Spinal cord (tissue), 10 donors: ENCODE results near the gene IDH3G. TPM values are rescaled to one million over a fixed set of nuclear protein-coding genes. Genes with fewer than 3 reads are reported as not detected.

Experiments
- DNase-seq, 6 donors: peaks; one replicate each; pipeline versions ENCODE4 v3.0.0 to v3.0.0-alpha.2; 2013 to 2015; ENCODE audit warnings: low spot score in 6 of 6, low read depth in 4 of 6
- H3K27ac ChIP-seq: one replicate; pipeline ENCODE4 v1.5.1; 2013; ENCODE audit warnings: low read depth, low read length, control low read depth
- H3K27me3 ChIP-seq: one replicate; pipeline ENCODE4 v1.6.1; 2013; ENCODE audit warnings: low read length; ENCODE audit not compliant: control insufficient read depth, insufficient read depth
- H3K36me3 ChIP-seq: one replicate; pipeline ENCODE4 v1.6.1; 2013; ENCODE audit warnings: low read length; ENCODE audit not compliant: control insufficient read depth, insufficient read depth
- H3K4me1 ChIP-seq: one replicate; pipeline ENCODE4 v1.6.1; 2013; ENCODE audit warnings: low read length; ENCODE audit not compliant: control insufficient read depth, insufficient read depth
- H3K4me3 ChIP-seq: one replicate; pipeline ENCODE4 v1.5.1; 2013; ENCODE audit warnings: low read depth, low read length, control low read depth
- H3K9me3 ChIP-seq: one replicate; pipeline ENCODE4 v1.6.1; 2013; ENCODE audit warnings: low read length; ENCODE audit not compliant: control insufficient read depth, insufficient read depth
- WGBS: methylation state at CpG from one replicate; pipeline ENCODE4 v1.1.5; 2013; ENCODE audit warnings: missing lambda C conversion rate; ENCODE audit not compliant: insufficient coverage; 5-methylcytosine and 5-hydroxymethylcytosine counted together
- polyA plus RNA-seq, 2 donors: library from polyadenylated mRNA; unstranded; fragments of 120-200 nt; gene quantifications; one replicate each; pipeline ENCODE4 v1.2.1, GENCODE V29; 2013; ENCODE audit not compliant: insufficient read length in 2 of 2
- total RNA-seq, 2 donors: library from RNA; depleted of rRNA in 1 of 2; stranded (reverse); fragments of 120-200 nt in 1 of 2; fragments of >200 nt in 1 of 2; gene quantifications; one replicate each; pipeline versions ENCODE4 v1.2.3 to v1.2.4, GENCODE V29; 2013 to 2014
- donor health status: healthy.

IDH3G gene
- total and polyA plus RNA-seq, 4 donors: 36.3 to 138 (median 90.4) TPM

DNA sequence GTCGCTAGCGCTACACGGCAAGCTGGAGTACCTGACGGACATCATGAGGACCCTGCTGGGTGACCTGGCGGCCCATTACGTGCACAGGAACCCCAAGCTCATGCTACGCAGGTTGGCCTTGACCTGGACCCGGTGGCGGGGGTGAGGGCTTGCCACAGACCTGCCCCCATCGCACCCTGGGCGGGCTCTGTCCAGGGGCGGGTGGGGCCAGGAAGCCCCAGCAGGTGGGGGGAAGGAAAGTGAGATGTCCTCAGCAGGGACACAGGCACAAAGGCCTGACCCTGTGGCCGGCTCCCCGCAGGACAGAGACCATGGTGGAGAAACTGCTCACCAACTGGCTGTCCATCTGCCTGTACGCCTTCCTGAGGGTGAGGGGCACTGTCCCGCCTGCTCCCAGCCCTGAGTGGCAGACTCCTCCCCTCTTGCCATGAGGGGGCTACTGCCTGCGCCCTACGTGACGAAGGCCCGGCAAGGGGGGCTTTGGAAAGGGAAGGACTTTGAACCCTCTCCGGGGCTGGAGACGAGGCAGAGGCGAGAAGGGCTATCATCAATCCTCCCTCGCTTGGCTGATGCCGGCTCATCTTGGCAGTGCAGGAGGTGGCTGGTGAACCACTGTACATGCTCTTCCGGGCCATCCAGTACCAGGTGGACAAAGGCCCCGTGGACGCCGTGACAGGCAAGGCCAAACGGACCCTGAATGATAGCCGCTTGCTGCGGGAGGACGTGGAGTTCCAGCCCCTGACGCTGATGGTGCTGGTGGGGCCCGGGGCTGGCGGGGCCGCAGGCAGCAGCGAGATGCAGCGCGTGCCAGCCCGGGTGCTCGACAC, 18.7 kb downstream of the IDH3G start:
- Histone ChIP-seq H3K4me1 (peaks cover 14% of the 10 kb centered on the region), H3K36me3 (peaks cover 82% of the 10 kb centered on the region), H3K27me3 (no peaks in the 10 kb centered on the region), H3K27ac (no peak overlapping the region), H3K4me3 (no peak overlapping the region), H3K9me3 (no peaks in the 10 kb centered on the region)
- 93% methylated on average over 38 of the region's 42 CpGs for WGBS
- no peak for DNase-seq

- Histone ChIP-seq H3K9me3 (no peaks in the 10 kb centered on the region), H3K36me3 (peaks cover 86% of the 10 kb centered on the region), H3K4me1 (peaks cover 14% of the 10 kb centered on the region), H3K27me3 (no peaks in the 10 kb centered on the region), H3K27ac (no peak overlapping the region), H3K4me3 (no peak overlapping the region)
- DNase-seq: no peak
- whole genome bisulfite sequencing: 94% methylated on average over 31 of the region's 37 CpGs
These were observed 19.4 kb downstream of the IDH3G start for GRCh38 chrX:153774576-153775292.

DNA sequence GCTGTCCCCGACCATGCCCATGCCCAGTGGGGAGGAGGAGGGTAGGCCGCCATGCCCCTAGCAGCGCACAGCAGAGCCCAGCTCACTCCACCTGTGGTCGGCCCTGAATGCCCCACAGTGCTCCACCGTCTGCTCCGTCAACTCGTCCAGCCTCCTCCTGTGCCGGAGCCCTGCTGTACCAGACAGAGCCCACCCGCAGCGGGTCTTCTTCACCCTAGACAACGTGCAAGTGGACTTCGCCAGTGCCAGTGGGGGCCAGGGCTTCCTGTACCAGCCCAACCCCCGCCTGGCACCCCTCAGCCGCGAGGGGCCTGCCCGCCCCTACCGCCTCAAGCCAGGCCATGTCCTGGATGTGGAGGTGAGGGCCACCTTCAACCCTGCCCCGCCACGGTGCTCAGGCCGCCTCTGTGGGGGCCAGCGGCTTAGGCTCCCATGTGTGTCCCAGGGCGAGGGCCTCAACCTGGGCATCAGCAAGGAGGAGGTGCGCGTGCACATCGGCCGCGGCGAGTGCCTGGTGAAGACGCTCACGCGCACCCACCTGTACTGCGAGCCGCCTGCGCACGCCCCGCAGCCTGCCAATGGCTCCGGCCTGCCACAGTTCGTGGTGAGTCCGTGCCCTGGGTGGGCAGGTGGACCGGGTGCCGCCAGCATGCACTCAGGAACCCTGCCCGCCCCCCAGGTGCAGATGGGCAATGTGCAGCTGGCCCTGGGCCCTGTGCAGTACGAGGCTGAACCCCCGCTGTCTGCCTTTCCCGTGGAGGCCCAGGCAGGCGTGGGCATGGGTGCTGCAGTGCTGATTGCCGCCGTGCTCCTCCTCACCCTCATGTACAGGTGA, 20.2 kb downstream of the IDH3G start:
- DNase-seq: no peak
- Histone ChIP-seq H3K4me3 (no peak overlapping the region), H3K9me3 (no peaks in the 10 kb centered on the region), H3K27ac (no peak overlapping the region), H3K27me3 (no peaks in the 10 kb centered on the region), H3K4me1 (peaks cover 20% of the 10 kb centered on the region), H3K36me3 (peaks cover 94% of the 10 kb centered on the region)
- 90% methylated on average over 48 of the region's 48 CpGs for WGBS

DNA sequence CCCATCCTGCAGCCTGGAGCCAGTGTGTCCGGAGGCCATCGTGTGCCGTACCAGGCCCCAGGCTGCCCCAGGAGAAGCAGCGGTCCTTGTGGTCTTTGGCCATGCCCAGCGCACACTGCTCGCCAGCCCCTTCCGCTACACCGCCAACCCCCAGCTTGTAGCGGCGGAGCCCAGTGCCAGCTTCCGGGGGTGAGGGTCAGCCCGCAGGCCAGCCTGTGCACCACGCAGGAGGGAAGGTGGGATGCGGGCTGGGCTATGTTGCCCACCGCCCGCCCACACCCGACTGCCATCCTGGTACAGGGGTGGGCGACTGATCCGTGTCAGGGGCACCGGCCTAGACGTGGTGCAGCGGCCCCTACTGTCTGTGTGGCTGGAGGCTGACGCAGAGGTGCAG, 21.0 kb downstream of the IDH3G start:
- Histone ChIP-seq H3K4me1 (peaks cover 28% of the 10 kb centered on the region), H3K36me3 (peaks cover 94% of the 10 kb centered on the region), H3K4me3 (no peak overlapping the region), H3K9me3 (no peaks in the 10 kb centered on the region), H3K27ac (no peak overlapping the region), H3K27me3 (no peaks in the 10 kb centered on the region)
- whole genome bisulfite sequencing: 96% methylated on average over 22 of the region's 23 CpGs
- DNase-seq: no peak

GRCh38 chrX:153772316-153773217, 21.6 kb downstream of the IDH3G start:
- Histone ChIP-seq H3K9me3 (no peaks in the 10 kb centered on the region), H3K27me3 (no peaks in the 10 kb centered on the region), H3K4me1 (peaks cover 34% of the 10 kb centered on the region), H3K27ac (no peak overlapping the region), H3K4me3 (no peak overlapping the region), H3K36me3 (peaks cover 94% of the 10 kb centered on the region)
- no peak for DNase-seq
- 76% methylated on average over 17 of the region's 21 CpGs for WGBS

DNA sequence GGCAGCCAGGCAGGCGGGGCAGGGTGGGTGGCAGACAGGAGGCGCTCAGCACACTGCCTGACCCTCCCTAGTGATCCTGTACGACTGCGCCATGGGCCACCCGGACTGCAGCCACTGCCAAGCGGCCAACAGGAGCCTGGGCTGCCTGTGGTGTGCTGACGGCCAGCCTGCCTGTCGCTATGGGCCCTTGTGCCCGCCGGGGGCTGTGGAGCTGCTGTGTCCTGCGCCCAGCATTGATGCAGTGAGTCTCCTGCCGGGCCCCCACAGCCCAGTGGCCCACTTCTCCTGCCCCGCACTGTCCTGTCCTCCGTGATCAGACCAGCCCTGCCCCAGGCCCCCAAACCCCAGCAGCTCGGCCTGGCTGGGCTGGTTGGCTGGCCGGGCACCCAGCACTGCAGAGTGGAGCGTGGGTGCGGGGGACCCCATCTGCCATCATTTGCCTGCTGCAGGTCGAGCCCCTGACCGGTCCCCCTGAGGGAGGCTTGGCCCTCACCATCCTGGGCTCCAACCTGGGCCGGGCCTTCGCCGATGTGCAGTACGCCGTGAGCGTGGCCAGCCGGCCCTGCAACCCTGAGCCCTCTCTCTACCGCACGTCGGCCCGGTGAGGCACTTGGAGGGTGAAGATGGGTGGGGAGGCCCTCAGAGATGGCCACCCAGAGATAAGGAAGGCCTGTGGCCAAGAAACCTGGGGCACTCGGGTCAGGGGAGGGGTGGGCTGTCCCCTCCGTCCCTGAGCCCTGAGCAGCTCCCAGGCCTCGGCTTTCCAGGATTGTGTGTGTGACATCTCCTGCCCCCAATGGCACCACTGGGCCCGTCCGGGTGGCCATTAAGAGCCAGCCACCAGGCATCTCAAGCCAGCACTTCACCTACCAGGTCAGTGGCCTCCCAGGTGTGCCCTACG, 22.5 kb downstream of the IDH3G start:
- Histone ChIP-seq H3K4me1 (peaks cover 43% of the 10 kb centered on the region), H3K27me3 (no peaks in the 10 kb centered on the region), H3K4me3 (no peak overlapping the region), H3K36me3 (peaks cover 93% of the 10 kb centered on the region), H3K9me3 (no peaks in the 10 kb centered on the region), H3K27ac (no peak overlapping the region)
- 85% methylated on average over 35 of the region's 37 CpGs for WGBS
- DNase-seq: no peak

DNA sequence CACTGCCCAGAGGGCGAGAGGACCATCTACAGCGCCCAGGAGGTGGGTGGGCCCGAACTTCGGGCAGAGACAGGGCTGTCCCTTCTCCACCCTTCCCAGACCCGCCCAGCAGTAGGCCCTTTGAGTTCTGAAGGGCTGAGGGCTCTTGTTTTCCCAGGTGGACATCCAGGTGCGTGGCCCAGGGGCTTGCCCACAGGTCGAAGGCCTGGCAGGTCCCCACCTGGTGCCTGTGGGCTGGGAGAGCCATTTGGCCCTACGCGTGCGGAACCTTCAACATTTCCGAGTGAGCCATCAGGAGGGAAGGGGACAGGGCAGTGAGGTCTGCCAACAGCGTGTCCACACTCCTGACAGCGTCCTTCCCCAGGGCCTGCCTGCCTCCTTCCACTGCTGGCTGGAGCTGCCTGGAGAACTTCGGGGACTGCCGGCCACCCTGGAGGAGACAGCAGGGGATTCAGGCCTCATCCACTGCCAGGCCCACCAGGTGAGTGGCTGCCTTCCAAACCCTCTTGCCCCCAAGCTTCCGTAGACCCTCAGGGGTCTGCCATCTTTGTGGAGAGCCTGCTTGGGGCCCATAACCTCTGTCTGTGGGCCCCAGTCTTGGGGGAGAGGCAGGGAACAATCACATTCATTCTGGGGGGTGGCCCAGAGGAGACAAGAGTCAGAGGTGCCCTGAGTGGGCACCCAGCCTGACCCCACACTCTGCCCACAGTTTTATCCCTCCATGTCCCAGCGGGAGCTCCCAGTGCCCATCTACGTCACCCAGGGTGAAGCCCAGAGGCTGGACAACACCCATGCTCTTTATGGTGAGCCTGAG, 23.4 kb downstream of the IDH3G start:
- H3K9me3 ChIP-seq: no peaks in the 10 kb centered on the region

More for the DNA sequence above, 23.4 kb downstream of the IDH3G start:
- no peak overlapping the region for H3K27ac ChIP-seq
- H3K4me3 ChIP-seq: no peak overlapping the region
- peaks cover 95% of the 10 kb centered on the region for H3K36me3 ChIP-seq
- DNase-seq: no peak
- H3K27me3 ChIP-seq: no peaks in the 10 kb centered on the region
- WGBS: 86% methylated on average over 17 of the region's 18 CpGs
- H3K4me1 ChIP-seq: peaks cover 50% of the 10 kb centered on the region
